Suprapubic skin (tissue), 4 donors: ENCODE measurements around the gene CDK5RAP1. TPM values are rescaled to one million over a fixed set of nuclear protein-coding genes. Genes with fewer than 3 reads are reported as not detected.
"Not testable (repeated sequence)": the region's sequence is repeated elsewhere in the genome, so short reads cannot be mapped to it uniquely, and the experiment has no call there.

Experiments used
- DNase-seq, 2 donors: peaks; one replicate each; pipeline ENCODE4 v3.0.0-alpha.2; 2019; ENCODE audit warnings: low spot score in 2 of 2
- H3K27ac ChIP-seq: fragments of 200-600 bp; sonication (generic); one replicate; pipeline ENCODE4 v1.5.1; 2019
- H3K27me3 ChIP-seq: fragments of 200-600 bp; sonication (generic); one replicate; pipeline ENCODE4 v1.5.1; 2019
- H3K36me3 ChIP-seq: fragments of 200-600 bp; sonication (generic); one replicate; pipeline ENCODE4 v1.5.1; 2019
- H3K4me1 ChIP-seq: fragments of 200-600 bp; sonication (generic); one replicate; pipeline ENCODE4 v1.5.1; 2019
- H3K4me3 ChIP-seq: fragments of 200-600 bp; sonication (generic); one replicate; pipeline ENCODE4 v1.5.1; 2019; ENCODE audit warnings: mild to moderate bottlenecking
- H3K9me3 ChIP-seq: fragments of 200-600 bp; sonication (generic); one replicate; pipeline ENCODE4 v1.5.1; 2019
- EP300 ChIP-seq: sonication (generic); formaldehyde crosslinking; IDR thresholded peaks from one replicate; pipeline ENCODE4 v1.6.1; 2017; ENCODE audit warnings: antibody characterized with exemption
- POLR2A ChIP-seq, 2 donors: fragments of 450-650 bp; IDR thresholded peaks; one replicate each; pipeline ENCODE4 v1.6.1; 2017; ENCODE audit warnings: antibody characterized with exemption in 2 of 2, mild to moderate bottlenecking in 2 of 2, moderate library complexity in 2 of 2
- POLR2AphosphoS5 ChIP-seq, 3 donors: sonication (generic); formaldehyde crosslinking; IDR thresholded peaks; one replicate each; pipeline ENCODE4 v1.6.1; 2017; ENCODE audit warnings: antibody characterized with exemption in 3 of 3
- WGBS: methylation state at CpG from one replicate; pipeline ENCODE4 v1.1.5; 2018; 5-methylcytosine and 5-hydroxymethylcytosine counted together
- total RNA-seq, 4 donors: library from RNA; depleted of rRNA; stranded (reverse); fragments of >200 nt; gene quantifications; one replicate each; pipeline ENCODE4 v1.1.0, GENCODE V29; 2016
- TF ChIP-seq, protein P1 (sequence below), 2 donors: fragments of 200-600 bp in 1 of 2; fragments of 450-650 bp in 1 of 2; sonication (generic) in 1 of 2; IDR thresholded peaks; one replicate each; pipeline ENCODE4 v1.5.1; 2016 to 2019; ENCODE audit warnings: antibody characterized with exemption in 2 of 2, mild to moderate bottlenecking in 1 of 2, moderate library complexity in 1 of 2

CDK5RAP1 gene
- total RNA-seq, 4 donors from 2014 or later, result 23.1 to 75.7 (median 27.3) TPM

DNA sequence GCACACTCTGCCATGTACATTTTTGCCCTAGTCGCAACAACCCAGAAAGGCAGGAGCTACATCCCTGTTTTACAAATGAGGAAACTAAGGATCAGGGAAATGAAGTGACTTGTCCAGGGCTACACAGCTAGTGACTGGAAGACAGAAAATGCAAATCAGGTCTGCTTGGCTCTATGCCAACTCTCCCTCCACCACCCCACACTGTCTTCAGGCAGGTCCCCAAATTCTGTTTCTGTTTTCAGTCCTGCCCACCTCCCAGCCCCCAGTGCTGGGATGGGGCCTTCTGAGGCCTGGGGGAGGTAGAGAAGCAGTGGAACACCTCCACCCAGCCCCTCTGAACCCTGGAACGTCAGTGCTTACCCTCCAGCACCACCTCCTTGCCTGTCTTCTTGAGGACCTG lies 37.2 kb upstream of the CDK5RAP1 start:
- Histone ChIP-seq H3K4me1 (peaks cover 14% of the 10 kb centered on the region), H3K27me3 (no peaks in the 10 kb centered on the region), H3K27ac (no peak overlapping the region), H3K4me3 (no peak overlapping the region), H3K9me3 (no peaks in the 10 kb centered on the region), H3K36me3 (no peaks in the 10 kb centered on the region)
- TF ChIP-seq POLR2AphosphoS5 (IDR thresholded peaks at IDR 0.05) (no peak), EP300 (no peak), POLR2A (IDR thresholded peaks at IDR 0.05) (no peak)
- TF ChIP-seq, protein P1, sequence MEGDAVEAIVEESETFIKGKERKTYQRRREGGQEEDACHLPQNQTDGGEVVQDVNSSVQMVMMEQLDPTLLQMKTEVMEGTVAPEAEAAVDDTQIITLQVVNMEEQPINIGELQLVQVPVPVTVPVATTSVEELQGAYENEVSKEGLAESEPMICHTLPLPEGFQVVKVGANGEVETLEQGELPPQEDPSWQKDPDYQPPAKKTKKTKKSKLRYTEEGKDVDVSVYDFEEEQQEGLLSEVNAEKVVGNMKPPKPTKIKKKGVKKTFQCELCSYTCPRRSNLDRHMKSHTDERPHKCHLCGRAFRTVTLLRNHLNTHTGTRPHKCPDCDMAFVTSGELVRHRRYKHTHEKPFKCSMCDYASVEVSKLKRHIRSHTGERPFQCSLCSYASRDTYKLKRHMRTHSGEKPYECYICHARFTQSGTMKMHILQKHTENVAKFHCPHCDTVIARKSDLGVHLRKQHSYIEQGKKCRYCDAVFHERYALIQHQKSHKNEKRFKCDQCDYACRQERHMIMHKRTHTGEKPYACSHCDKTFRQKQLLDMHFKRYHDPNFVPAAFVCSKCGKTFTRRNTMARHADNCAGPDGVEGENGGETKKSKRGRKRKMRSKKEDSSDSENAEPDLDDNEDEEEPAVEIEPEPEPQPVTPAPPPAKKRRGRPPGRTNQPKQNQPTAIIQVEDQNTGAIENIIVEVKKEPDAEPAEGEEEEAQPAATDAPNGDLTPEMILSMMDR (IDR thresholded peaks at IDR 0.05), result no peak
- 91% methylated on average over 2 of the region's 2 CpGs for WGBS
- DNase-seq, result no peak

DNA sequence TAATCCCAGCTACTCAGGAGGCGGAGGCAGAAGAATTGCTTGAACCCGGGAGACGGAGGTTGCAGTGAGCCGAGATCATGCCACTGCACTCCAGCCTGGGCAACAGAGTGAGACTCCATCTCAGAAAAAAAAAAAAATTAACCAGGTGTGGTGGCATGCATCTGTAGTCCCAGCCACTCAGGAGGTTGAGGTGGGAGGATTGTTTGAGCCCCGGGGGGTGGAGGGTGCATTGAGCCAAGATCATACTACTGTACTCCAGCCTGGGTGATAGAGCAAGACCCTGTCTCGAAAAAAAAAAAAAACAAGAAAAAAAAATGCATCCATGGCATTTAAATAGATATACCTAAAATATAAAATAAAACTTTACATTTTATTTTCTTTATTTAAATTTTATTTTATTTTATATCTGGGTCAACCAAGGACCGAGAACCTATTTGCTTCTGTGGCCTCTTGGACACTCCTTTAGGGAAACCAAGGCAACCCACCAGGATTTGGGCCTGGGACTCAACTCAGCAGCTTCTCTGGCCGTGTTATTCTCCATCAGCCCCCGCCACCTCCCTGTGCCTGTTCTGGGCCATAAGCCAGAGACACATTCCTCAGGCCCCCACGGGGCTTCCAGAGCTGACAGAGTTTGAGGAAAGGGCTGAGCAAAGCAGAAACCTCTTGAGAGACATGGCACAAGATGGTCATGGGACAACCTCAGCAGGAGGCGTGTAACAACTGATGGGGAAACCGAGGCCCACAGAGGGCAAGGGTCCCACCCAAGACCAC lies 36.0 kb upstream of the CDK5RAP1 start:
- WGBS, result 74% methylated on average over 12 of the region's 12 CpGs
- Histone ChIP-seq H3K4me3 (no peak overlapping the region), H3K36me3 (no peaks in the 10 kb centered on the region), H3K4me1 (peaks cover 4% of the 10 kb centered on the region), H3K27ac (no peak overlapping the region), H3K9me3 (no peaks in the 10 kb centered on the region), H3K27me3 (no peaks in the 10 kb centered on the region)
- DNase-seq, result no peak
- TF ChIP-seq, protein P1 (IDR thresholded peaks at IDR 0.05), result no peak
- no peak for TF ChIP-seq EP300
- no peak for TF ChIP-seq POLR2AphosphoS5 (IDR thresholded peaks at IDR 0.05)
- no peak for TF ChIP-seq POLR2A (IDR thresholded peaks at IDR 0.05)

- Histone ChIP-seq H3K9me3 (no peaks in the 10 kb centered on the region), H3K27ac (peak overlapping the region; percentile 38), H3K4me1 (peaks cover 2% of the 10 kb centered on the region), H3K4me3 (no peak overlapping the region), H3K27me3 (no peaks in the 10 kb centered on the region), H3K36me3 (no peaks in the 10 kb centered on the region)
- no peak for DNase-seq
- WGBS, result 87% methylated on average over 5 of the region's 5 CpGs
- TF ChIP-seq EP300 (no peak), POLR2AphosphoS5 (IDR thresholded peaks at IDR 0.05) (no peak), POLR2A (IDR thresholded peaks at IDR 0.05) (no peak)
- TF ChIP-seq, protein P1 (IDR thresholded peaks at IDR 0.05), result no peak
Measured at GRCh38 chr20:33434434-33434833, 33.1 kb upstream of the CDK5RAP1 start.

- Histone ChIP-seq H3K4me3 (no peak overlapping the region), H3K36me3 (no peaks in the 10 kb centered on the region), H3K27me3 (no peaks in the 10 kb centered on the region), H3K4me1 (peaks cover 2% of the 10 kb centered on the region), H3K27ac (peak overlapping the region; percentile 38), H3K9me3 (no peaks in the 10 kb centered on the region)
- TF ChIP-seq EP300 (no peak), POLR2A (IDR thresholded peaks at IDR 0.05) (no peak), POLR2AphosphoS5 (IDR thresholded peaks at IDR 0.05) (no peak)
- TF ChIP-seq, protein P1 (IDR thresholded peaks at IDR 0.05), result no peak
- WGBS, result 57% methylated on average over 8 of the region's 8 CpGs
- DNase-seq, result no peak
Measured at GRCh38 chr20:33433465-33434234, 32.3 kb upstream of the CDK5RAP1 start.

DNA sequence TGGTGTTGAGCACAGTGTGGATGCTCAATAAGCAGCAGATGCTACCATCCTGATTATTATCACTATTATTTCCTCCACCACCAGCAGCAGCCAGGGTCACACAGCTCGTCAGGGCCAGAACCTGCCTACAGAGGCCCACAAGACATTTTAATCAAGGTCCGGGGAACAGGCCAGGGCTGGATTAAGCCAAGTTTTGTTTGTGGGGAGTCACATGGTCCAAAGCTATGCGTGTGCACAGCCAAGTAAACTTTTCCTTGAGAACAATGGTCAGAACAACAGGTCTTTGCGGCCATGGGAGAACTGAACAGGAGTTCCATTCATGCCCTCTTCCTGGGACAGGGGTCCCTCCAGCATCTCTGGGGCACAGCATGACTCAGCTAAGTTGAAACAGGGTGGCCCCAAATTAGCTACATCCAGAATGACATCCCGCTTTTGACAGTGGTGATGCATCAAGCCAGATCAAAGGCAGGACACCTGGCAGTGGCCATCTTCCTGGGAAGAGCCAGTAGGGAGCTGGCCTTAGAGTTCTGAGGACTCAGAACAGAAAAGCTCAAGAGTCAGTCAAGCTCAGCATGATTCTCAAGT lies 30.6 kb upstream of the CDK5RAP1 start:
- peaks cover 2% of the 10 kb centered on the region for H3K4me1 ChIP-seq
- H3K4me3 ChIP-seq, result no peak overlapping the region
- 65% methylated on average over 3 of the region's 5 CpGs for WGBS
- H3K36me3 ChIP-seq, result no peaks in the 10 kb centered on the region
- TF ChIP-seq POLR2A (IDR thresholded peaks at IDR 0.05), result no peak
- no peaks in the 10 kb centered on the region for H3K9me3 ChIP-seq
- no peaks in the 10 kb centered on the region for H3K27me3 ChIP-seq
- no peak for DNase-seq
- no peak overlapping the region for H3K27ac ChIP-seq

DNA sequence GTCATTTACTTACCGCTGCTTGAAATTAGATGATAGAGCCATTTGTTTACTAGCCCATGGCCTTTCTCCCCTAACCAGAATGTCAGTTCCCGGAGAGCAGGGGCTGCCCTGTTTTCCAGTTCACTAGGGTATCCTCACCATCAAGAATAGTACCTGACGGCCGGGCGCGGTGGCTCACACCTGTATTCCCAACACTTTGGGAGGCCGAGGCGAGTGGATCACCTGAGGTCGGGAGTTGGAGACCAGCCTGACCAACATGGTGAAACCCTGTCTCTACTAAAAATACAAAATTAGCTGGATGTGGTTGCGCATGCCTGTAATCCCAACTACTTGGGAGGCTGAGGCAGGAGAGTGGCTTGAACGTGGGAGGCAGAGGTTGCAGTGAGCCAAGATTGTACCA lies 22.6 kb upstream of the CDK5RAP1 start:
- H3K27ac ChIP-seq, result peak overlapping the region; percentile 82
- H3K9me3 ChIP-seq, H3K36me3 ChIP-seq, H3K27me3 ChIP-seq, H3K4me1 ChIP-seq, DNase-seq, H3K4me3 ChIP-seq: not testable (repeated sequence)
- 97% methylated on average over 11 of the region's 11 CpGs for WGBS
